H9 (cell line): ENCODE measurements around the gene ZHX3. TPM values are rescaled to one million over a fixed set of nuclear protein-coding genes. Genes with fewer than 3 reads are reported as not detected.
A peak's percentile ranks its signal among the peaks of the same experiment; 100 is the strongest.

Source experiments
- DNase-seq: peaks from one replicate; pipeline ENCODE4 v3.0.0-alpha.2; 2017
- H2AFZ ChIP-seq: one replicate; pipeline ENCODE4 v1.6.1; 2013; ENCODE audit warnings: mild to moderate bottlenecking, low read length, control low read depth, moderate library complexity
- H2AK5ac ChIP-seq: 2 replicates; pipeline ENCODE4 v1.6.1; 2013; ENCODE audit warnings: low read length, control low read depth, mixed read lengths; ENCODE audit not compliant: insufficient read length
- H2BK120ac ChIP-seq: one replicate; pipeline ENCODE4 v1.6.1; 2013; ENCODE audit warnings: low read depth, mild to moderate bottlenecking, low read length, control low read depth, inconsistent platforms; ENCODE audit not compliant: poor library complexity, severe bottlenecking
- H2BK12ac ChIP-seq: 2 replicates; pipeline ENCODE4 v1.6.1; 2013; ENCODE audit warnings: low read length, control low read depth, mixed read lengths, low read depth; ENCODE audit not compliant: insufficient read length
- H2BK15ac ChIP-seq: 2 replicates; pipeline ENCODE4 v1.6.1; 2013; ENCODE audit warnings: low read depth, low read length, control low read depth
- H2BK20ac ChIP-seq: one replicate; pipeline ENCODE4 v1.6.1; 2013; ENCODE audit warnings: low read depth, mild to moderate bottlenecking, low read length, control low read depth, inconsistent platforms; ENCODE audit not compliant: poor library complexity, severe bottlenecking
- H2BK5ac ChIP-seq: 2 replicates; pipeline ENCODE4 v1.6.1; 2013; ENCODE audit warnings: low read length, control low read depth, mixed read lengths; ENCODE audit not compliant: insufficient read length
- H3K14ac ChIP-seq: 2 replicates; pipeline ENCODE4 v1.6.1; 2013; ENCODE audit warnings: low read length, control low read depth; ENCODE audit not compliant: insufficient read depth
- H3K18ac ChIP-seq: 2 replicates; pipeline ENCODE4 v1.6.1; 2013; ENCODE audit warnings: low read depth, mild to moderate bottlenecking, mixed read lengths, low read length, control low read depth; ENCODE audit not compliant: insufficient read length
- H3K23ac ChIP-seq: 2 replicates; pipeline ENCODE4 v1.6.1; 2013; ENCODE audit warnings: low read length, control low read depth, mixed read lengths, low read depth; ENCODE audit not compliant: insufficient read length
- H3K23me2 ChIP-seq: 2 replicates; pipeline ENCODE4 v1.6.1; 2013; ENCODE audit warnings: low read depth, mild to moderate bottlenecking, mixed read lengths, low read length, control low read depth; ENCODE audit not compliant: insufficient read length, poor library complexity, severe bottlenecking
- H3K27ac ChIP-seq: 2 replicates; pipeline ENCODE4 v1.5.1; 2013; ENCODE audit warnings: low read length, control low read depth, mixed read lengths, low read depth; ENCODE audit not compliant: insufficient read length
- H3K27me3 ChIP-seq: 2 replicates; pipeline ENCODE4 v1.6.1; 2013; ENCODE audit warnings: low read length, control low read depth, inconsistent platforms; ENCODE audit not compliant: insufficient read depth
- H3K4ac ChIP-seq: 2 replicates; pipeline ENCODE4 v1.6.1; 2013; ENCODE audit warnings: low read depth, mild to moderate bottlenecking, control low read depth, inconsistent platforms, low read length, moderate library complexity
- H3K4me1 ChIP-seq: 2 replicates; pipeline ENCODE4 v1.6.1; 2013; ENCODE audit warnings: low read length, control low read depth, inconsistent platforms; ENCODE audit not compliant: insufficient read depth
- H3K4me2 ChIP-seq: 2 replicates; pipeline ENCODE4 v1.6.1; 2013; ENCODE audit warnings: low read length, control low read depth, mixed read lengths; ENCODE audit not compliant: insufficient read length, insufficient read depth
- H3K56ac ChIP-seq: 2 replicates; pipeline ENCODE4 v1.6.1; 2013; ENCODE audit warnings: low read depth, mild to moderate bottlenecking, mixed read lengths, low read length, control low read depth; ENCODE audit not compliant: insufficient read length
- H3K79me1 ChIP-seq: 2 replicates; pipeline ENCODE4 v1.6.1; 2013; ENCODE audit warnings: low read depth, mild to moderate bottlenecking, moderate library complexity, low read length, control low read depth, inconsistent platforms; ENCODE audit not compliant: insufficient read depth, poor library complexity, severe bottlenecking
- H3K79me2 ChIP-seq: 2 replicates; pipeline ENCODE4 v1.6.1; 2013; ENCODE audit warnings: low read length, control low read depth, inconsistent platforms; ENCODE audit not compliant: insufficient read depth
- H3K9ac ChIP-seq: 2 replicates; pipeline ENCODE4 v1.6.1; 2013; ENCODE audit warnings: low read length, control low read depth, mixed read lengths; ENCODE audit not compliant: insufficient read length; ENCODE audit errors: extremely low read depth
- H3K9me3 ChIP-seq: one replicate; pipeline ENCODE4 v1.6.1; 2013; ENCODE audit warnings: low read depth, low read length, inconsistent platforms; ENCODE audit not compliant: control insufficient read depth
- H3T11ph ChIP-seq: one replicate; pipeline ENCODE4 v1.6.1; 2013; ENCODE audit warnings: mild to moderate bottlenecking, low read length, control low read depth, inconsistent platforms
- H4K20me1 ChIP-seq: one replicate; pipeline ENCODE4 v1.6.1; 2013; ENCODE audit not compliant: control insufficient read depth, insufficient read length, insufficient read depth
- H4K5ac ChIP-seq: 2 replicates; pipeline ENCODE4 v1.6.1; 2013; ENCODE audit warnings: low read depth, mild to moderate bottlenecking, mixed read lengths, low read length, control low read depth; ENCODE audit not compliant: insufficient read length
- H4K8ac ChIP-seq: replicated peaks from 2 replicates; pipeline ENCODE4 v1.6.1; 2013; ENCODE audit warnings: low read length, control low read depth, mixed read lengths, low read depth; ENCODE audit not compliant: insufficient read length
- H4K91ac ChIP-seq: 2 replicates; pipeline ENCODE4 v1.6.1; 2013; ENCODE audit warnings: low read depth, mild to moderate bottlenecking, moderate library complexity, mixed read lengths, low read length, control low read depth; ENCODE audit not compliant: insufficient read length
- H3K27ac Mint-ChIP-seq, 3 experiments: 2 replicates in 2 of 3; 3 replicates in 1 of 3; pipeline ENCODE4 v1.8.0; 2020 to 2021; ENCODE audit warnings: mixed read lengths in 3 of 3, mild to moderate bottlenecking in 1 of 3, moderate library complexity in 1 of 3
- H3K27me3 Mint-ChIP-seq: 2 replicates; pipeline ENCODE4 v1.8.0; 2021; ENCODE audit warnings: low read depth, mild to moderate bottlenecking, moderate library complexity, mixed read lengths
- H3K36me3 Mint-ChIP-seq, 3 experiments: 2 replicates in 2 of 3; 3 replicates in 1 of 3; pipeline ENCODE4 v1.8.0; 2020 to 2021; ENCODE audit warnings: low read depth in 3 of 3, mixed read lengths in 3 of 3; ENCODE audit not compliant: insufficient read depth in 1 of 3
- H3K4me1 Mint-ChIP-seq, 2 experiments: 2 replicates each; pipeline ENCODE4 v1.8.0; 2020; ENCODE audit warnings: mixed read lengths in 2 of 2
- H3K4me3 Mint-ChIP-seq, 2 experiments: 2 replicates in 1 of 2; 3 replicates in 1 of 2; pipeline ENCODE4 v1.8.0; 2020 to 2021; ENCODE audit warnings: mild to moderate bottlenecking in 2 of 2, mixed read lengths in 2 of 2, moderate library complexity in 1 of 2
- H3K9me3 Mint-ChIP-seq, 2 experiments: 2 replicates in 1 of 2; 3 replicates in 1 of 2; pipeline ENCODE4 v1.8.0; 2020; ENCODE audit warnings: mild to moderate bottlenecking in 2 of 2, mixed read lengths in 2 of 2, moderate library complexity in 1 of 2
- CTCF ChIP-seq: fragments of 200-600 bp; sonication (generic); conservative IDR thresholded peaks from 3 replicates; pipeline ENCODE4 v1.8.0; 2021; ENCODE audit warnings: antibody characterized with exemption, mild to moderate bottlenecking
- WGBS: extraction: QIAGEN DNeasy Blood & Tissue Kit; methylation state at CpG from one replicate; pipeline ENCODE4 v1.1.7; 2013; ENCODE audit warnings: missing lambda C conversion rate, low lambda C conversion rate, mixed read lengths; ENCODE audit not compliant: insufficient read length; ENCODE audit errors: extremely low coverage; 5-methylcytosine and 5-hydroxymethylcytosine counted together
- total RNA-seq: library from RNA; stranded (reverse); gene quantifications from 2 replicates; pipeline ENCODE4 v1.2.1, GENCODE V29; 2021

Gene ZHX3
- total RNA-seq, 1 experiment from 2014 or later: 4.4 TPM

DNA sequence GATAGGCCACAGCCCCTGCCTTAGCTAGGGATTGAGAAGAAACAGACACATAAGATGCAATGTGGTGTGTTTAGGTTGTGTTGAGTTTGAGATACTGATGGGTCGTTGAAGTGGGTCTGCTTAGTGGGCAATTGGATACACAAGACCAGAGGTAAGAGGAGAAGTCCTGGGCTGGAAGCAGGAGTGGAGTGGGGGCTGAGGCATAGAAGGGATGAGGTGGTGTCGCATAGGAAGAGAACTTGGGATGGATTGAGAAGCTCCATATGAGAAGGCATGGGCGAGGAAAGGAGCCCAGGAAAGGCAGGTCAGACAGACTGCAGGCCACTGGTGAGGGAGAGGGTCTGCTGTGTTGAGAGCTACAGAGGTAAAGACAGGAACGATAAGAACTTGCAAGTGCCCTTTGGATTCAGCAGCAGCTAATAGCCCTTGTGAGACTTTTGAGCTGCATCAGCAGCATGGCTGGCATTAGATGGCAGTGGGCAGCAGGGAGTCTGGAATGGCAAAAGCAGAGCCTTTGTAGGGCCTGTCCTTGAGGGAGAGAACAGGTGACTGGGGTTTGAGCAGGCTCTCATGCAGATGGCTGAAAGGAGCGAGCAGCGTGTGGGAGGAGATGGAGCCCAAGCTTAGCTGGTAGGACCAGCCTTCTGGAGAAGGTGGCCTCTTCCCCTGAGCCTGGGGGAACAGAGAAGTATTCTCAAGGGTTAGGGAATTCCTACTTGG, 147.0 kb downstream of the ZHX3 start:
- no peaks in the 10 kb centered on the region for H3K9me3 Mint-ChIP-seq
- no peak overlapping the region for H4K91ac ChIP-seq
- no peaks in the 10 kb centered on the region for H3K9me3 ChIP-seq
- H4K20me1 ChIP-seq: no peaks in the 10 kb centered on the region
- H3T11ph ChIP-seq: no peak overlapping the region
- H3K79me2 ChIP-seq: no peaks in the 10 kb centered on the region
- H3K18ac ChIP-seq: no peak overlapping the region
- no peak overlapping the region for H3K9ac ChIP-seq
- no peak overlapping the region for H2AFZ ChIP-seq
- no peak for DNase-seq
- H2BK20ac ChIP-seq: no peak overlapping the region
- no peak overlapping the region for H3K56ac ChIP-seq
- H2BK12ac ChIP-seq: no peak overlapping the region
- H3K27me3 Mint-ChIP-seq: no peaks in the 10 kb centered on the region
- H3K79me1 ChIP-seq: no peaks in the 10 kb centered on the region
- H3K23ac ChIP-seq: no peak overlapping the region
- TF ChIP-seq CTCF: no peak
- peaks cover 63 to 95% (median 89%) of the 10 kb centered on the region in 3 experiments for H3K36me3 Mint-ChIP-seq
- no peak overlapping the region for H3K4ac ChIP-seq
- no peak overlapping the region for H2BK15ac ChIP-seq
- H3K4me3 Mint-ChIP-seq: no peak overlapping the region
- H4K8ac ChIP-seq: no peak overlapping the region
- no peak overlapping the region for H3K4me2 ChIP-seq
- no peak overlapping the region for H3K14ac ChIP-seq
- no peaks in the 10 kb centered on the region for H3K27me3 ChIP-seq
- WGBS: 100% methylated on average over 1 of the region's 6 CpGs
- no peaks in the 10 kb centered on the region for H3K4me1 ChIP-seq
- H2BK5ac ChIP-seq: no peak overlapping the region
- peak overlapping the region in 2 of 3 experiments; percentile 13 to 63; a peak in 5 of 7 replicates for H3K27ac Mint-ChIP-seq
- H3K23me2 ChIP-seq: no peaks in the 10 kb centered on the region
- no peak overlapping the region for H2AK5ac ChIP-seq
- H2BK120ac ChIP-seq: no peak overlapping the region
- no peak overlapping the region for H4K5ac ChIP-seq
- no peak overlapping the region for H3K27ac ChIP-seq
- peaks cover 4 to 18% of the 10 kb centered on the region in 2 experiments; a peak in 3 of 4 replicates for H3K4me1 Mint-ChIP-seq
